Kidney (tissue), 14 donors: ENCODE measurements around the gene MAP1LC3B. TPM values are rescaled to one million over a fixed set of nuclear protein-coding genes. Genes with fewer than 3 reads are reported as not detected.

Experiments
- DNase-seq, 5 donors: peaks; one replicate each; pipeline ENCODE4 v3.0.0-alpha.2; 2013 to 2020
- FAIRE-seq: peaks from 2 replicates; lab custom pipeline; 2012; peaks lifted over from hg19 to GRCh38; lab: Jason Lieb, UNC
- H3K27ac ChIP-seq, 2 donors: one replicate each; pipeline ENCODE4 v1.7.0; 2013; ENCODE audit warnings: low read depth in 2 of 2, low read length in 2 of 2, inconsistent platforms in 1 of 2
- H3K27me3 ChIP-seq: one replicate; pipeline ENCODE4 v1.7.1; 2013; ENCODE audit warnings: low read length, inconsistent platforms; ENCODE audit not compliant: control insufficient read depth, insufficient read depth
- H3K36me3 ChIP-seq, 3 donors: one replicate each; pipeline versions ENCODE4 v1.7.0 to v1.7.1; 2013; ENCODE audit warnings: low read length in 3 of 3, control low read depth in 1 of 3, inconsistent platforms in 1 of 3; ENCODE audit not compliant: insufficient read depth in 3 of 3, control insufficient read depth in 2 of 3
- H3K4me1 ChIP-seq, 3 donors: one replicate each; pipeline versions ENCODE4 v1.7.0 to v1.7.1; 2013; ENCODE audit warnings: low read length in 3 of 3, inconsistent platforms in 1 of 3, low read depth in 1 of 3; ENCODE audit not compliant: control insufficient read depth in 2 of 3, insufficient read depth in 2 of 3
- H3K4me3 ChIP-seq, 3 donors: one replicate each; pipeline versions ENCODE4 v1.7.0 to v1.8.1; 2013; ENCODE audit warnings: low read length in 3 of 3, control low read depth in 1 of 3, inconsistent platforms in 1 of 3
- H3K9ac ChIP-seq, 3 donors: one replicate each; pipeline versions ENCODE4 v1.7.0 to v1.7.1; 2013; ENCODE audit warnings: low read length in 3 of 3, control low read depth in 1 of 3, inconsistent platforms in 1 of 3
- H3K9me3 ChIP-seq, 3 donors: one replicate each; pipeline versions ENCODE4 v1.7.0 to v1.7.1; 2013; ENCODE audit warnings: low read length in 3 of 3, control low read depth in 1 of 3, inconsistent platforms in 1 of 3; ENCODE audit not compliant: control insufficient read depth in 2 of 3, insufficient read depth in 1 of 3
- intact Hi-C: fragments of 100-400 bp; cut with DNase I; formaldehyde crosslinking; loops from one replicate; pipeline ENCODE4 v1.11.1; 2022
- polyA plus RNA-seq: library from polyadenylated mRNA; stranded (reverse); fragments of 350-450 nt; fragmentation: Illumina TruSeq; extraction: RNeasy Lipid Tissue Mini Kit (QIAGEN cat#74804); gene quantifications from one replicate; pipeline ENCODE4 v1.2.3, GENCODE V29; 2014; ENCODE audit warnings: low read depth, low replicate concordance; ENCODE audit not compliant: insufficient read depth
- total RNA-seq: library from RNA; stranded (reverse); fragmentation: NEBNext Ultra II Directional; extraction: Animal tissue kit (Norgen Biotek cat#: 25700); gene quantifications from one replicate; pipeline ENCODE4 v1.2.1, GENCODE V29; 2021
- TF ChIP-seq, protein P1 (sequence below): IDR thresholded peaks from 3 replicates; pipeline ENCODE4 v1.5.1; 2012; ENCODE audit warnings: mild to moderate bottlenecking, moderate library complexity, borderline replicate concordance; ENCODE audit not compliant: insufficient read depth; ENCODE audit errors: extremely low read depth
- donor health status: control.
- donor health status: control.
- donor health status: control.
- donor health status: control.
- donor health status: control.
- donor health status: DM: yes; HTN: yes; CAD: no.
- donor health status: Normal renal cell carcinoma (clear cell type).

MAP1LC3B gene
- total and polyA plus RNA-seq, 2 donors from 2014 or later, result 57.1 to 70.3 TPM

DNA sequence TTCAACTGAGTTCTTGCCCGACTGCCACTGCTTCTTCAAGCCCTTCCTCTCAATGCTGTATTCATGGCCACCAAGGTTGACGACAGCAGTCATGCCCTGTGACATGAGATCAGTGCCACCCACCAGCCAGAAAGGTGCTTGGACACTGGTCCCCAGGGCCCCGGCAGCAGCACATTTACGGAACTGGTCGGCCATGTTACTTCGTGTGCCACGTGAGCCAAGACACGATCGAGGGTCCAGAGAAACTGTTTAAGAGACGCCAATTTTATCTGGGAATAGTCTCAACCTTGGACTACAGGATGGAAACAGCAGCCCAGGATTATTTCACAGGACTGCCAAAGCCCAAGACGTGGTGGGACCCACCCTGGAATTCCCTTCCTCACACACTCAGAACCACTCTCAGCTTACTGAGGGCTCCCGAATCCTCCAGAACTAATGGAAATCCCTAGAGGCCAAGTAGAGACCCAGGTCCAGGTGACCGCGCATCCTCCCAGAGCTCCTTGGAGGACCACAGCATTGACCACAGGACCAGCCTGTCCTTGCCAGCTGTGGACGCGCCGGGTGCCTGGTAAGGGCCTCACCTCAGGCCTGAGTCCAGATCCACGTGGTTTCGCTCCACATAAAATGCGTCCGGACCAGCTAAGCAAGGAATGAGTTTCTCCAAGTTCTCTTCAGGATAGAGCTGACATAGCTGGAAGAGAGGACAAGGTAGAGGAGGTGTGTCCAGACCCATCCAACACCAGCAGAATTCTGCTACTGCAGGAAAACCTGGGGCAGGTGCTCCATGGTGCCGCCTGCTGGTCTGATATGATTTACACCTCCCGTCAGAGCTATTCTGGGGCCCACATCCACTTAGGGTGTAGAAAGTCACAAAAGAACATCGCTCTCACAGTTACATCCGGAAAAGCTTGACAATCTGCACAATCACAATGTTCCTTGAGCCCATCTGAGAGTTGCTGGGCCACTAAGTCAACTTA is 28.2 kb downstream of the MAP1LC3B start:
- no peak overlapping the region for H3K4me3 ChIP-seq
- no peak overlapping the region for H3K27ac ChIP-seq
- intact Hi-C loops, result loop anchor here (10.0 kb wide), 1 partner anchor 204 kb away; no protein-coding TSS in a partner anchor
- no peaks in the 10 kb centered on the region for H3K27me3 ChIP-seq
- H3K36me3 ChIP-seq, result peaks cover 2 to 60% (median 26%) of the 10 kb centered on the region in 3 donors
- H3K9me3 ChIP-seq, result no peaks in the 10 kb centered on the region
- DNase-seq (no peak), FAIRE-seq (no peak)
- no peak overlapping the region for H3K9ac ChIP-seq
- TF ChIP-seq, protein P1, sequence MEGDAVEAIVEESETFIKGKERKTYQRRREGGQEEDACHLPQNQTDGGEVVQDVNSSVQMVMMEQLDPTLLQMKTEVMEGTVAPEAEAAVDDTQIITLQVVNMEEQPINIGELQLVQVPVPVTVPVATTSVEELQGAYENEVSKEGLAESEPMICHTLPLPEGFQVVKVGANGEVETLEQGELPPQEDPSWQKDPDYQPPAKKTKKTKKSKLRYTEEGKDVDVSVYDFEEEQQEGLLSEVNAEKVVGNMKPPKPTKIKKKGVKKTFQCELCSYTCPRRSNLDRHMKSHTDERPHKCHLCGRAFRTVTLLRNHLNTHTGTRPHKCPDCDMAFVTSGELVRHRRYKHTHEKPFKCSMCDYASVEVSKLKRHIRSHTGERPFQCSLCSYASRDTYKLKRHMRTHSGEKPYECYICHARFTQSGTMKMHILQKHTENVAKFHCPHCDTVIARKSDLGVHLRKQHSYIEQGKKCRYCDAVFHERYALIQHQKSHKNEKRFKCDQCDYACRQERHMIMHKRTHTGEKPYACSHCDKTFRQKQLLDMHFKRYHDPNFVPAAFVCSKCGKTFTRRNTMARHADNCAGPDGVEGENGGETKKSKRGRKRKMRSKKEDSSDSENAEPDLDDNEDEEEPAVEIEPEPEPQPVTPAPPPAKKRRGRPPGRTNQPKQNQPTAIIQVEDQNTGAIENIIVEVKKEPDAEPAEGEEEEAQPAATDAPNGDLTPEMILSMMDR, result no peak
- H3K4me1 ChIP-seq, result no peaks in the 10 kb centered on the region

- Histone ChIP-seq H3K4me3 (no peak overlapping the region), H3K27me3 (no peaks in the 10 kb centered on the region), H3K9ac (no peak overlapping the region), H3K36me3 (peaks cover 0 to 52% (median 20%) of the 10 kb centered on the region in 3 donors), H3K4me1 (peaks cover 0 to under 1% (median 0%) of the 10 kb centered on the region in 3 donors), H3K9me3 (no peaks in the 10 kb centered on the region), H3K27ac (no peak overlapping the region)
- intact Hi-C loops, result loop anchor here (10.0 kb wide), 1 partner anchor 204 kb away; no protein-coding TSS in a partner anchor
- no peak for DNase-seq
- TF ChIP-seq, protein P1, result no peak
- no peak for FAIRE-seq
Measured at GRCh38 chr16:87421003-87421912, 29.1 kb downstream of the MAP1LC3B start.

DNA sequence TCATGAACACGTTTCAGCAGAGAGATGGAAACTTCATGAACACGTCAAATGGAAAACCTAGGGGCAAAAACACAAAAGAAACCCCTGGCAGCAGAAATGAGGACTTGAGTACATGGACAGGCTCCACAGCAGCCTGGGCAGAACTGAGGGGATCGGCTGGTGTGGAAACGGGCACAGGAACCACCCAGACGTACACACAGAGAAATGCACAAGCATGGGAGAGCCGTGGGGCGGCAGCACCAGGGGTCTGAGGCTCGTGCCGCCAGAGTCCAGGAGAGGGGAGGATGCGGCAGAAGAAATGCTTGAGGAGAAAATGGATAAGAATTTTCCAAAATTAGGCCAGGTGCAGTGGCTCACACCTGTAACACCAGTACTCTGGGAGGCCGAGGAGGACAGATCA is 30.0 kb downstream of the MAP1LC3B start:
- intact Hi-C loops, result loop anchor here (10.0 kb wide), 1 partner anchor 203 kb away; no protein-coding TSS in a partner anchor
- Histone ChIP-seq H3K9me3 (no peaks in the 10 kb centered on the region), H3K9ac (no peak overlapping the region), H3K27ac (no peak overlapping the region), H3K4me1 (peaks cover 0 to 3% (median 0%) of the 10 kb centered on the region in 3 donors), H3K4me3 (no peak overlapping the region), H3K36me3 (peaks cover 0 to 44% (median 18%) of the 10 kb centered on the region in 3 donors), H3K27me3 (no peaks in the 10 kb centered on the region)
- DNase-seq (no peak), FAIRE-seq (no peak)
- TF ChIP-seq, protein P1, result no peak
